IPS-18c (cell line): ENCODE data around the gene ARHGAP25.

Experiments used
- H3K4me3 ChIP-seq: 2 replicates; pipeline ENCODE4 v1.7.0; 2013; ENCODE audit warnings: low read depth, mild to moderate bottlenecking, low read length, moderate library complexity; ENCODE audit not compliant: insufficient read depth
- H3K9me3 ChIP-seq: one replicate; pipeline ENCODE4 v1.6.1; 2013; ENCODE audit warnings: mild to moderate bottlenecking, low read length, moderate library complexity; ENCODE audit not compliant: control insufficient read depth, insufficient read depth

Gene ARHGAP25

GRCh38 chr2:68751397-68752339, 17.1 kb downstream of the ARHGAP25 start:
- H3K4me3 ChIP-seq, result no peak overlapping the region
- H3K9me3 ChIP-seq, result no peaks in the 10 kb centered on the region

- no peaks in the 10 kb centered on the region for H3K9me3 ChIP-seq
- H3K4me3 ChIP-seq, result no peak overlapping the region
Measured at GRCh38 chr2:68753318-68753717, 18.7 kb downstream of the ARHGAP25 start.

GRCh38 chr2:68755071-68755470, 20.5 kb downstream of the ARHGAP25 start:
- Histone ChIP-seq H3K4me3 (no peak overlapping the region), H3K9me3 (no peaks in the 10 kb centered on the region)

GRCh38 chr2:68756178-68756577, 21.6 kb downstream of the ARHGAP25 start:
- no peaks in the 10 kb centered on the region for H3K9me3 ChIP-seq
- H3K4me3 ChIP-seq, result no peak overlapping the region

GRCh38 chr2:68757081-68757480, 22.5 kb downstream of the ARHGAP25 start:
- Histone ChIP-seq H3K9me3 (no peaks in the 10 kb centered on the region), H3K4me3 (no peak overlapping the region)

- Histone ChIP-seq H3K4me3 (no peak overlapping the region), H3K9me3 (no peaks in the 10 kb centered on the region)
Measured at GRCh38 chr2:68762100-68762499, 27.5 kb downstream of the ARHGAP25 start.

- Histone ChIP-seq H3K4me3 (no peak overlapping the region), H3K9me3 (no peaks in the 10 kb centered on the region)
Measured at GRCh38 chr2:68762665-68763064, 28.1 kb downstream of the ARHGAP25 start.

- Histone ChIP-seq H3K4me3 (no peak overlapping the region), H3K9me3 (no peaks in the 10 kb centered on the region)
Measured at GRCh38 chr2:68764041-68764805, 29.6 kb downstream of the ARHGAP25 start.

GRCh38 chr2:68764806-68765311, 30.2 kb downstream of the ARHGAP25 start:
- Histone ChIP-seq H3K9me3 (no peaks in the 10 kb centered on the region), H3K4me3 (no peak overlapping the region)

GRCh38 chr2:68765739-68766375, 31.2 kb downstream of the ARHGAP25 start:
- Histone ChIP-seq H3K9me3 (no peaks in the 10 kb centered on the region), H3K4me3 (no peak overlapping the region)

- Histone ChIP-seq H3K9me3 (no peaks in the 10 kb centered on the region), H3K4me3 (no peak overlapping the region; the same call in 1 of the 2 replicates)
Measured at GRCh38 chr2:68766376-68766845, 31.8 kb downstream of the ARHGAP25 start.

GRCh38 chr2:68767031-68767961, 32.7 kb downstream of the ARHGAP25 start:
- no peak overlapping the region for H3K4me3 ChIP-seq
- H3K9me3 ChIP-seq, result no peaks in the 10 kb centered on the region

GRCh38 chr2:68767996-68768395, 33.4 kb downstream of the ARHGAP25 start:
- no peak overlapping the region for H3K4me3 ChIP-seq
- no peaks in the 10 kb centered on the region for H3K9me3 ChIP-seq

- H3K4me3 ChIP-seq, result no peak overlapping the region
- H3K9me3 ChIP-seq, result no peaks in the 10 kb centered on the region
Measured at GRCh38 chr2:68768461-68768860, 33.9 kb downstream of the ARHGAP25 start.

- no peaks in the 10 kb centered on the region for H3K9me3 ChIP-seq
- no peak overlapping the region for H3K4me3 ChIP-seq
Measured at GRCh38 chr2:68768951-68769350, 34.3 kb downstream of the ARHGAP25 start.

- H3K4me3 ChIP-seq, result no peak overlapping the region
- no peaks in the 10 kb centered on the region for H3K9me3 ChIP-seq
Measured at GRCh38 chr2:68769586-68770270, 35.1 kb downstream of the ARHGAP25 start.
